ENCODE measurements around the gene MRPL21.
A peak's percentile ranks its signal among the peaks of the same experiment; 100 is the strongest.
"Not testable (repeated sequence)": the region's sequence is repeated elsewhere in the genome, so short reads cannot be mapped to it uniquely, and the experiment has no call there.

Gene MRPL21

DNA sequence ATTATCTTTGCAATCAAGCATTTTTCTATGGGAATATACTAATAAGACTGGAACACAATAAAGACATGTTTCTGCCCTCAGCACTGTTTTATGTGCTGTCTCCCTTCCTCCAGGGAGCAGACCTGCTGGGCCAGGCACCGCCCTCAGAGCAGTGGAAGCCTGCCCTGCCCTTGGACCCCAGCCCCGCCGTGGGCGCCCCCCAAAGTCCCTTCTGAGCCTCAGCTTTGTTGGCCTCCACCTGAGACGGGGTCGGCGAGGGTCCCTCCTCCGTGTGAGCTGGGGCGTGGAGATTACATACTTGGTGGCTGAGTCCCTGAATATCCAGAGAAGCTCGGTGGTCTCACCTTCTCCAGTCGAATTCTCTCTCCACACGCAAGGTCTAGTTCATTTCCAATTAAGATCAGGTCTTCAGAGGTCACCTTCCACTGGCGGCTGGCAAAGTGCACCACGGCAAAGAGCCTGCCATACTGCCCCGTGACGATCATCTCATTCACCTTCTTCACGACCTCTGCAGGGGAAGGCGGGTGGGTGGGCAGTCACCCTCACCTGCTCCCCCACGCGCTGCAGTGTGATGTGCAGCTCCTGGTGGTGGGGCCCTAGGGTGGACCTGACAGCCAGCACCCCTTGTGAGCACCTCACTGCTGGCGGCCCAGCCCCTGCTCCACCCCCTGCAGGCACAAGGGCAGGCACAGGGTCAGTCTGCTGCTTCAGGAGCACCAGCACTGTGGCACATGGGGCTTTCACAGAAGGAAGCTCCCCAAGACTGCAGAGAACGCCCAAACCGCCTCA lies 7.3 kb downstream of the MRPL21 start:
- DNase-seq (ENCODE audit: low read depth) = no peak
- no peak overlapping the region for H3K4me3 ChIP-seq (replicated peaks; ENCODE audit: low read depth, low read length)
- TF ChIP-seq, protein P1, sequence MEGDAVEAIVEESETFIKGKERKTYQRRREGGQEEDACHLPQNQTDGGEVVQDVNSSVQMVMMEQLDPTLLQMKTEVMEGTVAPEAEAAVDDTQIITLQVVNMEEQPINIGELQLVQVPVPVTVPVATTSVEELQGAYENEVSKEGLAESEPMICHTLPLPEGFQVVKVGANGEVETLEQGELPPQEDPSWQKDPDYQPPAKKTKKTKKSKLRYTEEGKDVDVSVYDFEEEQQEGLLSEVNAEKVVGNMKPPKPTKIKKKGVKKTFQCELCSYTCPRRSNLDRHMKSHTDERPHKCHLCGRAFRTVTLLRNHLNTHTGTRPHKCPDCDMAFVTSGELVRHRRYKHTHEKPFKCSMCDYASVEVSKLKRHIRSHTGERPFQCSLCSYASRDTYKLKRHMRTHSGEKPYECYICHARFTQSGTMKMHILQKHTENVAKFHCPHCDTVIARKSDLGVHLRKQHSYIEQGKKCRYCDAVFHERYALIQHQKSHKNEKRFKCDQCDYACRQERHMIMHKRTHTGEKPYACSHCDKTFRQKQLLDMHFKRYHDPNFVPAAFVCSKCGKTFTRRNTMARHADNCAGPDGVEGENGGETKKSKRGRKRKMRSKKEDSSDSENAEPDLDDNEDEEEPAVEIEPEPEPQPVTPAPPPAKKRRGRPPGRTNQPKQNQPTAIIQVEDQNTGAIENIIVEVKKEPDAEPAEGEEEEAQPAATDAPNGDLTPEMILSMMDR (IDR thresholded peaks at IDR 0.05; ENCODE audit: low read length, missing control alignments) = no peak

- TF ChIP-seq, protein P1 (IDR thresholded peaks at IDR 0.05; ENCODE audit: low read length, missing control alignments) = no peak
- no peak for DNase-seq (ENCODE audit: low read depth)
- no peak overlapping the region for H3K4me3 ChIP-seq (replicated peaks; ENCODE audit: low read depth, low read length)
Observed at GRCh38 chr11:68893282-68893681, 10.3 kb downstream of the MRPL21 start.

DNA sequence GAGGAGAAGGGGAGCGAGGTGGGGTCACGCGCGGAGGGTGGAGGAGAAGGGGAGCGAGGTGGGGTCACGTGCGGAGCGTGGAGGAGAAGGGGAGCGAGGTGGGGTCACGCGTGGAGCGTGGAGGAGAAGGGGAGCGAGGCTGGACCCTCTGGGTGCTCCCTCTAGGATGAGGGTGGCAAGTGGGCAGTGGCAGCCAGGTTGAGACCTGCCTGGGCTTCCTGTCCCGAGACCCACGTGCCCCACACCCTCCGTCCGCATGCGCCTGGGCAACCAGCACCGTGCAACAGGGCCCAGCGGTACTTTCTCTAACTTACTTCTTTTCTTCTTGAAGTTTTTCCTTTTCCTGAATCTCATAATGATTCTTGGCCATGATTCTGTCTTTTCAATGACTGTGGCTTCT lies 11.1 kb downstream of the MRPL21 start:
- no peak overlapping the region for H3K4me3 ChIP-seq (replicated peaks; ENCODE audit: low read depth, low read length)
- no peak for DNase-seq (ENCODE audit: low read depth)
- TF ChIP-seq, protein P1 (IDR thresholded peaks at IDR 0.05; ENCODE audit: low read length, missing control alignments) = no peak

DNA sequence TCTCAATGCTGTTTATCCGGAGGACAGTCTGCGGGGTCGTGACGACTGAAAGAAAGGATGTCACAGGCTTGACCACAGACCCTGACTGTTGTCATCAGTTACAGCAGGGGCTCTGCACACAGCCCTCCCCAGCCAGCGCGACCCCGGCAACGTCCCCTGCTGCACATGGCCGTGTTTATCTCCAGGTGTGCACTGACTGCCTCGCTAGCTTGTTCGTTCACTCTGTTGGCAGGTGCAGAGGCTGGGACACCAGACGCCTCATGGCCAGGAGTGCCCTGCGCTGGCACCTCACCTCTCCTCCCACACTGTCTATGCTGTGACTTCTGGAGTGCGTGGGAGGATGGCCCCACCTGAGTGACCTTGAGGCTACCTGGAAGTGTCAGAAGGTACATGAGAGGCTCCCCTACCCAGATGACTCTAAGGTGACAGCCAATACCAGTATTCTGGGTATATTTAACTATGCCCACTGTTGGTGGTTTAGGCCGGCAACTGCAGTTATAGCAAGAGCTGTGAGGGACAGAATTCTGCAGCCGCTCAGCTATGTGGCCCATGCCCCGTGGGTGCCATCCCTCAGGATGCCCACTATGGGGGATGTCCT lies 12.2 kb downstream of the MRPL21 start:
- TF ChIP-seq, protein P1 (IDR thresholded peaks at IDR 0.05; ENCODE audit: low read length, missing control alignments) = no peak
- no peak overlapping the region for H3K4me3 ChIP-seq (replicated peaks; ENCODE audit: low read depth, low read length)
- DNase-seq (ENCODE audit: low read depth) = no peak

DNA sequence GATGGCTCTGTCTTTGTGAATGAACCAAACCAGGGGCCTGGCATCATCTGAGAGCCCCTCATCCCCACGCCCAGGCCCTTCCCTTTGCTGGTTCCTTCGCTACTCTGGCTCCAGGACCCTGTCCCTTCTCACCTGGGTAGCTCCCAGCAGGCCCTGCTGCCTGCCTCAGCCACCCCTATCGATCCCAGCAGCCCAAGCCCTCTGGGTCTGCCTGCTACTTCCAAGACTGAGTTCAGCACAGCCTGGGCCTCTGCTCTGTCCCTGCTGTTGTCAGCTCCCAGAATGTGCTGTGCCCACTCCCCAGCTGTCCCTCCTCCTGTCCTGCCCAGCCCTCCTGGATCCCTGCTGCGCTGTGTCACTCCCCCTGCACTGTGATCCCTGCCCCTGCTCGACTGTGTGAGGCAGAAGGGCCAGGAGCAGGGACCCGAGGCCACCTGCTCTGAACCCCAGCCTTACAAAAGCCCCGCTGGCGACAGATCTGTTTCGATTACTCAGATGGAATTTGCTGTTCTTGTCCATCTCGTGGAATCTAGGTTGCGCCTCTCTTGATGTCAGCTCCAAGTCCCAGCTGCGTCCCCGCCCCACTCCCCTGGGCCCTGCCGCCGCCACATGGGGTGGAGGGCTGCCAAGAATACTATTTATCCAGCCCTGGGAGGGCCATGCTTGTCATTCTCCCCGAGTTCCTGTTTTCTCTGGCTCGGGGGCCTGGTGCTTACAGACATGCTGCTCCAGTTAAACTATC lies 13.0 kb downstream of the MRPL21 start:
- TF ChIP-seq, protein P1 (IDR thresholded peaks at IDR 0.05; ENCODE audit: low read length, missing control alignments) = no peak
- peak; percentile 66 for DNase-seq (ENCODE audit: low read depth)
- H3K4me3 ChIP-seq (replicated peaks; ENCODE audit: low read depth, low read length) = no peak overlapping the region

DNA sequence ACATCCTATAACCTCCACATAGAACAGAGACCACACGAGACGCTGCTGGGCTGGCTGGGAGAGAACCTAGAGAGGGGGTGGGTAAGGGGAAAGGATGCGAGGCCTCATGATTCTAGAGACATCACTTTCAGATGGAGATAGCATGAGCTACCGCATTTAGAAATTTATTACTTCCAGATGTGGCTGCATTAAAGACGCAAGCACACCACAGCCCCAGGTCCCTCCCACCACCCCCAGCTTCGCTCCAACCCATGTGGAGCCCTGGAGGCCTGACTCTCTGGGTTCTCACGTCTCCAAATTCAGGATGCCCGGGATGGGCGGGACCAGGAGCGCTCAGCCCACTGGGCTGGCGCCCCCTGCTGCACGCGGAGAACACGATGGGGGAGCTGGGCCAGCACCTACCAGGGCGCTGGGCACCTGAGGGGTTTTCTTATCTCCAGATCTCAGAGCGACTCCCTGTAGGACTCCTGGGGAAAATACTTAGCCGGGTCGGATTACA lies 13.6 kb downstream of the MRPL21 start:
- H3K4me3 ChIP-seq (replicated peaks; ENCODE audit: low read depth, low read length) = no peak overlapping the region
- TF ChIP-seq, protein P1 (IDR thresholded peaks at IDR 0.05; ENCODE audit: low read length, missing control alignments) = peak; percentile 59
- DNase-seq (ENCODE audit: low read depth) = peak; percentile 42

DNA sequence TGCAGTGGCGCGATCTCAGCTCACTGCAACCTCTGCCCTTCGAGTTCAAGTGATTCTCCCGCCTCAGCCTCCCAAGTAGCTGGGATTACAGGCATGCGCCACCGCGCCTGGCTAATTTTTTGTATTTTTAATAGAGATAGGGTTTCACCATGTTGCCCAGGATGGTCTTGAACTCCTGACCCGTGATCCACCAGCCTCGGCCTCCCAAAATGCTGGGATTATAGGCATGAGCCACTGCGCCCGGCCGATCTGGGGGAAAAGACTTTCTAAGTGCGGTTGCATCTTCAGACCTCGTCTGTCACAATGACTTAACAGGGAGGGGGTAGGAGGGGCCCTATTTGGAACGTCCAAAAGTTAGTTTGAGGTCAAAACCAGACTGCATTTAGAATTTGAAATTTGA lies 18.8 kb downstream of the MRPL21 start:
- H3K4me3 ChIP-seq (replicated peaks; ENCODE audit: low read depth, low read length) = not testable (repeated sequence)

More for the DNA sequence above, 18.8 kb downstream of the MRPL21 start:
- not testable (repeated sequence) for DNase-seq (ENCODE audit: low read depth)

All from fibroblast of pulmonary artery (primary cell).